ENCODE measurements around the gene SLC2A9. TPM values are rescaled to one million over a fixed set of nuclear protein-coding genes. Genes with fewer than 3 reads are reported as not detected.

Gene SLC2A9
- total RNA-seq, 1 donor from 2014 or later, result 2.0 TPM

GRCh38 chr4:9847968-9848748 is 173.1 kb downstream of the SLC2A9 start:
- TF ChIP-seq CTCF (conservative IDR thresholded peaks at IDR 0.05; ENCODE audit: low read depth, low read length), result no peak
- DNase-seq (ENCODE audit: low read depth), result no peak
- no peak overlapping the region for H3K4me3 ChIP-seq (ENCODE audit: low read depth, low read length)

- H3K4me3 ChIP-seq (ENCODE audit: low read depth, low read length), result no peak overlapping the region
- no peak for DNase-seq (ENCODE audit: low read depth)
- TF ChIP-seq CTCF (conservative IDR thresholded peaks at IDR 0.05; ENCODE audit: low read depth, low read length), result no peak
Measured at GRCh38 chr4:9845791-9846493, 175.4 kb downstream of the SLC2A9 start.

- no peak for DNase-seq (ENCODE audit: low read depth)
- H3K4me3 ChIP-seq (ENCODE audit: low read depth, low read length), result no peak overlapping the region
- no peak for TF ChIP-seq CTCF (conservative IDR thresholded peaks at IDR 0.05; ENCODE audit: low read depth, low read length)
Measured at GRCh38 chr4:9841072-9841471, 180.2 kb downstream of the SLC2A9 start.

- no peak for TF ChIP-seq CTCF (conservative IDR thresholded peaks at IDR 0.05; ENCODE audit: low read depth, low read length)
- no peak overlapping the region for H3K4me3 ChIP-seq (ENCODE audit: low read depth, low read length)
- DNase-seq (ENCODE audit: low read depth), result no peak
Measured at GRCh38 chr4:9835430-9835829, 185.9 kb downstream of the SLC2A9 start.

GRCh38 chr4:9833421-9833820 is 187.9 kb downstream of the SLC2A9 start:
- no peak overlapping the region for H3K4me3 ChIP-seq (ENCODE audit: low read depth, low read length)
- TF ChIP-seq CTCF (conservative IDR thresholded peaks at IDR 0.05; ENCODE audit: low read depth, low read length), result no peak
- no peak for DNase-seq (ENCODE audit: low read depth)

GRCh38 chr4:9832640-9833039 is 188.7 kb downstream of the SLC2A9 start:
- no peak overlapping the region for H3K4me3 ChIP-seq (ENCODE audit: low read depth, low read length)
- no peak for DNase-seq (ENCODE audit: low read depth)
- TF ChIP-seq CTCF (conservative IDR thresholded peaks at IDR 0.05; ENCODE audit: low read depth, low read length), result no peak
